PC-9 (cell line): ENCODE results near the gene LAG3.

Experiments
- CTCF ChIP-seq: fragments of 200-600 bp; sonication (generic); conservative IDR thresholded peaks from 2 replicates; pipeline ENCODE4 v1.6.1; 2017; ENCODE audit warnings: mixed run types, antibody characterized with exemption, mild to moderate bottlenecking, moderate library complexity
- EZH2 ChIP-seq: fragments of 200-600 bp; sonication (generic); IDR thresholded peaks from 2 replicates; pipeline ENCODE4 v1.8.0; 2017; ENCODE audit warnings: antibody characterized with exemption, low read depth

- no peak for TF ChIP-seq EZH2
- TF ChIP-seq CTCF, result no peak
These were observed 45.9 kb downstream of the LAG3 start for GRCh38 chr12:6818222-6818621.
